Activated naive CD8-positive, alpha-beta T cell treated with anti-CD3 and anti-CD28 coated beads for 36 hours (primary cell): ENCODE measurements around the gene DRD3. TPM values are rescaled to one million over a fixed set of nuclear protein-coding genes. Genes with fewer than 3 reads are reported as not detected.

Experiments
- DNase-seq: peaks from one replicate; pipeline ENCODE4 v3.0.0; 2021
- H3K27ac Mint-ChIP-seq: one replicate; pipeline ENCODE4 v1.8.0; 2022; ENCODE audit warnings: mild to moderate bottlenecking, moderate library complexity, mixed read lengths
- H3K27me3 Mint-ChIP-seq: one replicate; pipeline ENCODE4 v1.8.0; 2022; ENCODE audit warnings: mild to moderate bottlenecking, mixed read lengths
- H3K36me3 Mint-ChIP-seq: one replicate; pipeline ENCODE4 v1.8.0; 2021; ENCODE audit warnings: mild to moderate bottlenecking, mixed read lengths
- H3K4me1 Mint-ChIP-seq: one replicate; pipeline ENCODE4 v1.8.0; 2021; ENCODE audit warnings: mixed read lengths
- H3K4me3 Mint-ChIP-seq: one replicate; pipeline ENCODE4 v1.8.0; 2022; ENCODE audit warnings: mild to moderate bottlenecking, moderate library complexity, mixed read lengths
- H3K9me3 Mint-ChIP-seq: one replicate; pipeline ENCODE4 v1.8.0; 2022; ENCODE audit warnings: mixed read lengths
- total RNA-seq, 2 experiments: library from RNA; stranded (reverse); gene quantifications; one replicate each; pipeline ENCODE4 v1.2.3, GENCODE V29; 2021

DRD3 gene
- total RNA-seq, result not detected

DNA sequence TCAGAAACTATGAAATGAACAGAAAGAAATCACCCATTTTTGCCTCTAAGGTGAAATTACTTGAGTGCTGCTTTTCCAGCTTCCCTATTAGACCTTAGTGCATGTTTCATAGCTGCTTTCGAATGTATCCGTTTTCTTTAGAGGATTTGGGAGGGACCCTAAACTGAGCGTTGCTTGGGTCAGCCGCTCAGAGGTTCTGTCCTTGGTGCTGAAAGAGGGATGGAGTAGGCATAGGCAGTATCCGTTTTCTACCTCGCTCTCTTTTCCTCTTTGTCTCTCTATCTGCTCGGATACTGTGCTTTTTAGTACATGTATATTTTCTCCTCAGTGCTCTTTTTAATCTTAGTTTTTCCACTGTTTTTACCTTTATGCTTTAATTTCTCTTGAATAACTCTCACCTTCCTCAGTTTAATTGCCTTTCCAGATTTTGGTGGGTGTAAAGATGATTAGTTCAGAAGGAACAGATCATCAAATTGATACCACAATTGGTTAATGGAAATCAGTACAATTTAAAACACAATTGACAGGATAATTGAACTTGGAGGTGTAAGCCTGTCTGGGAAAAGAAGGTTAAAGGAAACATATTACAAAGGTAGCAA is at the start of gene DRD3:
TSS of gene DRD3 (minus strand) at position 283 of the 599 bp plus-strand sequence. CDS start 7,060 bp downstream, outside the sequence.
- peaks cover 3% of the 10 kb centered on the region for H3K27me3 Mint-ChIP-seq
- H3K4me3 Mint-ChIP-seq, result no peak within 1 kb of the TSS
- peaks cover 5% of the 10 kb centered on the region for H3K9me3 Mint-ChIP-seq
- peak; percentile 12 for DNase-seq
- H3K36me3 Mint-ChIP-seq, result no peaks in the 10 kb centered on the region
- H3K27ac Mint-ChIP-seq, result no peak within 1 kb of the TSS
- H3K4me1 Mint-ChIP-seq, result peaks cover 4% of the 10 kb centered on the region

DNA sequence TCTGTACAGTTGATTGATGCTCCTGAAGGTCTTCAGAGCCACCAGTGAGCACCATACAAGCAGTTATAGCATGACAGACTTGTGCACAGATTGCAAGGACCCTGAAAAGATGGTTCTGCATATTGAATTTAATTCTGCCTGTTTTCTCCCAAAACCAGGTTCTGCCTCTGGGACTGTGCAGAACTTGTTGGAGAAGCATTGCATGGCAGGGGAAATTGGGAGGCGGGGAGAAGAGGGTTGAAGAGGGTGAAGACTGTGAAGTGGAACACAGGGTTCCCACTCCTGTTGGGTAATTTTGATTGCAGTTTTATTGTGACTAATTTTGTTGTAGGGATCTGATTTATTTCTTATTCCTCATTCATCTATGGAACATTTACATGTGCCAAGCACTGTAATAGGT is 48.2 kb upstream of the DRD3 start:
- Mint-ChIP-seq H3K36me3 (peaks cover 65% of the 10 kb centered on the region), H3K27me3 (no peaks in the 10 kb centered on the region), H3K27ac (peak overlapping the region; percentile 93), H3K4me3 (no peak overlapping the region), H3K4me1 (peaks cover 86% of the 10 kb centered on the region), H3K9me3 (peaks cover 36% of the 10 kb centered on the region)
- DNase-seq, result no peak

DNA sequence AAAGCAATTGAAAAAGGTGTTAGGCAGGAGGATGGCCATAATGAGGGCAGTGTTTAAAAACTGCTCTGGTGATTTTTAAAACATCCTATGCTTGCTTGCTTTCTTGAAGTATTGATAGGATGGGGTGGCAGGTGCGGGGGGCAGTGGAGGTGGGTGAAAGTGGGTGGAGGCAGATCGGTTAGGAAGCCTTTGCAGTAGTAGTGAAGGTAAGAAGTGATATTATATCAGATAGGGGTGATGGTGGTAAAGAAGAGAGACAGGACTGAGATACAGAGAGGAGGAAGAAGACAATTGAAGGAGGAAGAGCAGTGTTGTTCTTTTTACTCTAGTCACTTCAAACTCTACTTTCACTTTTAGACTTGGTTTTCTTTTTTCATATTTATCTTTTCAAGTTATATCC is 47.5 kb upstream of the DRD3 start:
- Mint-ChIP-seq H3K27ac (peak overlapping the region; percentile 93), H3K36me3 (peaks cover 67% of the 10 kb centered on the region), H3K4me3 (peak overlapping the region; percentile 64), H3K9me3 (peaks cover 38% of the 10 kb centered on the region), H3K4me1 (peaks cover 86% of the 10 kb centered on the region), H3K27me3 (no peaks in the 10 kb centered on the region)
- DNase-seq, result no peak

DNA sequence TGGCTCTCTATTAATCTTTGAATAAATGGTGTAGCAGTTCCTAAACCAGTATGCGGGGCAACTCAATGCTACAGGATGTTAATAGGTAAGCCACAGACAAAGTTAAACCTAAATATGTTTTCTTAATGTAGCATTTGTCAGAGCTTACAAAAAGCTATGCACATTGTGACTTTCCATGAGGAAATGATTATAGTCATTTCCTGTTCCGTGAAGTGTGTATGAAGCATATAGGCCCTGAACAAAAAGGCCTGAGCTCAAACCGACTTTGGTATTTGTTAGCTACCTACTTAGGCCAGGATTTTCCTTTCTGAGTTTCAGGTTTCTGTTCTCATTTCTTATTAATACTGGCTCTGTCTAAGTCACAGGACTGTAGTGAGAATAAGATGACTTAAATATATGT is 44.3 kb upstream of the DRD3 start:
- H3K4me3 Mint-ChIP-seq, result peak overlapping the region; percentile 35
- peaks cover 85% of the 10 kb centered on the region for H3K4me1 Mint-ChIP-seq
- H3K9me3 Mint-ChIP-seq, result peaks cover 39% of the 10 kb centered on the region
- peak overlapping the region; percentile 93 for H3K27ac Mint-ChIP-seq
- DNase-seq, result peak; percentile 17
- no peaks in the 10 kb centered on the region for H3K27me3 Mint-ChIP-seq
- H3K36me3 Mint-ChIP-seq, result peaks cover 74% of the 10 kb centered on the region

DNA sequence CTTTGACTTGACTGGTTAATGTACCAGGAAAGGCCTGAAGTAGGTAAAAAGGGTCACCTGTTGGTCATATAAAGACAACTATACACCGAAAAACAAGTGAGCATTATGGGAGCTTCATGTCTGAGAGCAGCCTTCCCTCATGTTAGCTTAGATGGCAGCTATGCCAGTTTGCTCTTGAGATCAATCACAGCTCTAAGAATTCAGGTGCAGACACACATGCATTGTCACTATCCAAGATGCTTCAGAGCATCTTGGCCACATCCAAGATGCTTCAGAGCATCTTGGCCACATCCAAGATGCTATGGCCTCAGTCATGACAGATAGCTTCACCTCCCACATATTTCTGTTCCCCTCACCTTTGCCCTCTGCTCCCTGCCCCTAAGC is 43.0 kb upstream of the DRD3 start:
- no peak for DNase-seq
- Mint-ChIP-seq H3K27me3 (no peaks in the 10 kb centered on the region), H3K4me1 (peaks cover 73% of the 10 kb centered on the region), H3K4me3 (no peak overlapping the region), H3K36me3 (peaks cover 63% of the 10 kb centered on the region), H3K9me3 (peaks cover 33% of the 10 kb centered on the region), H3K27ac (peak overlapping the region; percentile 93)

DNA sequence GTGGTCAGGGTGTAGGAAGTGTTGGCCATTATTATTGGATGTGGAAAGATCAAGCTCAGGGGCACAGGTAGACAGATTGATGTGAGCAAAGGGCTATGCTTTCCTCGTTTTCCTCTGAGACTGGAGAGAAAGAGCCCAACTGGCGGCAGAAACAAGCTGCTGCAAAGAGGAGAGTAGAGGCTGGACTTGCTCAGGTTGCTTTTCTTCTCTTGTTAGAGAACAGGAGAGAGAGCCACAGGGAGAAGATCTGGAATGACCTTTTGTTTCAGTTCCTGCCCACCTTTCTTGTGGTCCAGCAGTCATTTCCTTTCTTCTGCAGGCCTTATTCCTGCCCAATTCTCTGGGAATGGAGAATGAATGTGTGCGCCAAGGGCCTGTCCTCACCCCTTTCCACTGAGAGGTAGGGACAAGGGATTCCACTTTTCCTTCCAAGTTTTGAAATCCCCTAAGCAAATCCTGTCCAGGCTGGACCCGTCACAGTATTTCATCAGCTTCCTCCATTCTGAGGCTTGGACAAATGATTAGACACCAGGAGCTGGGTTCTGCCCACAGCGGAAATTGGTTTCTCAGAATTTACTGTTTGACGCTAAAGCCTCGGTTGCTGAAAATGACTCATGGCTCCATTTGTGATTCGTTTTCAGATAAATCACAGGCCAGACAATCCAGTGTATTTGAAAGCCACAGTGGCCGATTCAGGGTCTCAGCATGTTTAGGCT is 42.5 kb upstream of the DRD3 start:
- Mint-ChIP-seq H3K27ac (peak overlapping the region; percentile 93), H3K27me3 (no peaks in the 10 kb centered on the region), H3K36me3 (peaks cover 59% of the 10 kb centered on the region), H3K4me3 (peak overlapping the region; percentile 9), H3K4me1 (peaks cover 69% of the 10 kb centered on the region), H3K9me3 (peaks cover 31% of the 10 kb centered on the region)
- peak; percentile 56 for DNase-seq

DNA sequence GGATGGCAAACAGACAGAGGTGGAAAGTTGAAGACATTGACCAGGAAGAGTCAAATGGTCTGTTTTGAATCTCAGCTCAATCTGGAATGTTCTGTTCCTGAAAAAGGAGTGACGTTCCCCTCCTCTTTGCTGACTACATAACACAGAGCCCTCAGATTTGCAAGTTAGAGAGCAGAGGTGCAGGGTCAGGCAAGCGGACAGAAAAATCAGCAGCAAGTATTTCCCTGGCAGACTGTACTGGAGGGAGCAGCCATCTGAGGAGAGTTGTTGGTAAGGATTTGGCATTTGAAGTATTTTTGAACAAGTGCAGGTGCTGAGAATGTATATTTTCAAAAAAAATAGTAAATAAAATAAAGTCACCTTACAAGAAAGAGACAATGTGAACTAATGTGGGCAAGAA is 40.9 kb upstream of the DRD3 start:
- DNase-seq, result no peak
- Mint-ChIP-seq H3K36me3 (peaks cover 43% of the 10 kb centered on the region), H3K27ac (peak overlapping the region; percentile 76), H3K4me1 (peaks cover 54% of the 10 kb centered on the region), H3K9me3 (peaks cover 17% of the 10 kb centered on the region), H3K27me3 (no peaks in the 10 kb centered on the region), H3K4me3 (no peak overlapping the region)

DNA sequence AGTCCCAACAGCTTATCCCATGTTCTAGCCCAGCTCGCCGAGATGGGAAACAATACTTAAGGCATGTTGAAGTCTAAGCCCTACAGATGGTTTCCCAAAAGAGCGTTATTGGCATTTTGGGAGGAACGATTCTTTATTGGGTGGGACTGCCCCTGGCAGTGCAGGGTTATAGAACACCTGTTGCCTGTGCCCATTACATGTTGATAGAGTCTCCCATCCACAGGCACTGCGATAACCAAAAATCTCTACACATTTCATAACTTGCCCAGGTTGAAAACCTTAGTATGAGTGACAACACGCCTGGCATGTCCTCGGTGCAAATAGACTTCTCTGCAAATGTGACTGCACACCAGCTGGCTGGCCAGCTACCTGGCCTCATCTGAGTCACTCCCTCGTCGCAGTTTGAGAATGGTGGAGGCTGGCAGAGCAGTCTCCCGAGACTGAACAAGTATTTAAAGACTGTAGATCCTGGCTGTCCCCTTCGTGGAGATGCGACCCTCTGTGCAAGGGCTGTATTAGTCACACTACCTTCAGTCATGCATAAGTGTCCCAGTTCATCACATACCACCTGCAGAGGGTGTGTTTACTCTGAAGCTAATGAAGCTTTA is 39.8 kb upstream of the DRD3 start:
- no peak for DNase-seq
- H3K4me3 Mint-ChIP-seq, result no peak overlapping the region

DNA sequence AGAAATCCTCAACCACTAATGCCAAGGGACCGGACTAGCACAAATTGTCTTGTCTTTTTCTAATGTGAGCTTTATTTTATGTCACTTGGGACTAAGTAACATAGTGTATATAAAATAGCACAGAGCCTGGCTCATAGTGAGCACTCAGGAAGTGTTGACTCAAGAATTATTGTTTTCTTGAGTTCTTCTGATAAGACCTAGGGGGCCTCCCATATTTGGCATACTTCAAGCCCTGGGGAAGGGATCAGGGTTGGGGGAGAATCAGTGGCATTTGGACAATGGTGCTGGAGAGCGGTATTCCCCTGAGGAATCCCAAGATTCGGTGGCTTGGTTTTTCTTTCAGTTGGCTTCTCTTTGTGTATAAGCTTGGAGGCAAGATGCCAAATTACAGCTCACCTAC is 39.2 kb upstream of the DRD3 start:
- Mint-ChIP-seq H3K4me1 (peaks cover 46% of the 10 kb centered on the region), H3K27me3 (no peaks in the 10 kb centered on the region), H3K9me3 (peaks cover 7% of the 10 kb centered on the region), H3K4me3 (no peak overlapping the region), H3K27ac (no peak overlapping the region), H3K36me3 (peaks cover 29% of the 10 kb centered on the region)
- no peak for DNase-seq

More for the DNA sequence above, 39.8 kb upstream of the DRD3 start:
- Mint-ChIP-seq H3K27me3 (no peaks in the 10 kb centered on the region), H3K4me1 (peaks cover 44% of the 10 kb centered on the region), H3K27ac (peak overlapping the region; percentile 19), H3K36me3 (peaks cover 34% of the 10 kb centered on the region), H3K9me3 (peaks cover 8% of the 10 kb centered on the region)

DNA sequence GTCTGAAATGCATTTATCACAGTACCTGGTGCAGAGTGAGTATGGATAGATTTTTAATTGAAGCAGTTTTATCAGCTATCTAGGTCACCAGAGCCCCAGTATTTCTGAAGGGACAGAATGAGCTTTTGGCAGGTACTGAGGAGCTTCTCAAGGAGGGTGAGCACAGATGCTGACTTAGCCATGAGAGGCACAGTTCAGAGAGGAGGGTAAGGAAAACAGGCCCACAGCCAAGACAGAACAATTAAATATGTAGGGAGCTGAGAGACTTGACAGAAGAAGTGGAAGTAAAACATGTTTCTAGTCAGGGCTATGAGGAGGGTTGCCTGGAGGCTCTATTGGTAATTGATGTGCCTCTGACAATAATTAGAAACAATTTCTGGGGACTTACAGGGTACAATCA is 38.4 kb upstream of the DRD3 start:
- Mint-ChIP-seq H3K27ac (no peak overlapping the region), H3K27me3 (no peaks in the 10 kb centered on the region), H3K4me1 (peaks cover 47% of the 10 kb centered on the region), H3K9me3 (peaks cover 8% of the 10 kb centered on the region), H3K4me3 (no peak overlapping the region), H3K36me3 (peaks cover 27% of the 10 kb centered on the region)
- DNase-seq, result no peak

DNA sequence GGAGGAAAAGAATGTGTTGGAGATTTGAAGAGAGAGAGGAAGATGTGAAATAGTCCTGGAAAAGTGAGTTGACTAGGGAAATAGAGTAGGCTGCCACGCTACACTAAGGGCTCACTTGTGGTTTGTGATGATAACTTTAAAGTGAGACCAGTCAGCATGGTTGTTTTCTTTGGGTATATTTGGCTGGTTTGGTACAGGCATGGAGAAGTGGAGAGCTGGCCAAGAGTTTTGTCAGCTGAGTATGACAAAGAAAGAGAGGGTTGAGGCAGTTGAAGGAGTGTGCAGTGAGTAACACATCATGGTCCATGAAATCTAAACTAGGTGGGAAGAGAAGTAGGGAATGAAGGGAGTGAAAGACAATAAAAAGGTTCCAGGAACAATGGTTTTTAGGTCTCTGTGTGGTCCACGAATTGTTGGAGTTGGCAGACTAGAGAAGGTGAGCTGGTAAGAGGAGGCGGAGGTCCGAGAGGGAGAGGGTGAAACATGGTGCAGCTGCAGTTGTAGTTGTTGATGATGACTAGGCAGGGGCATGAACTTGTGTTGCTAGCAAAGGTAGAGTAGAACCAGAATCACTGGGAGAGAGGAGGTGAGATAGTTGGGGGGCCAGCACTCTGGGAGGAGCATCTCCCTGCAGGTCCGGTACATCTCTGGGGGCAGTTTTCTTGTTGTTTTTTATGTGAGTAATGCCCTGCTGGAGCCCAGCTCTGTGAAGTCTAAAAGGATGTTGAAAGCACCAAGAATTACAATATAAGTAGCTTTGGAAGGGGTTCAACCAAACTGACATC is 37.5 kb upstream of the DRD3 start:
- no peak overlapping the region for H3K4me3 Mint-ChIP-seq
- H3K9me3 Mint-ChIP-seq, result peaks cover 5% of the 10 kb centered on the region
- no peak overlapping the region for H3K27ac Mint-ChIP-seq
- no peaks in the 10 kb centered on the region for H3K27me3 Mint-ChIP-seq
- H3K4me1 Mint-ChIP-seq, result peaks cover 46% of the 10 kb centered on the region
- DNase-seq, result no peak
- peaks cover 19% of the 10 kb centered on the region for H3K36me3 Mint-ChIP-seq

DNA sequence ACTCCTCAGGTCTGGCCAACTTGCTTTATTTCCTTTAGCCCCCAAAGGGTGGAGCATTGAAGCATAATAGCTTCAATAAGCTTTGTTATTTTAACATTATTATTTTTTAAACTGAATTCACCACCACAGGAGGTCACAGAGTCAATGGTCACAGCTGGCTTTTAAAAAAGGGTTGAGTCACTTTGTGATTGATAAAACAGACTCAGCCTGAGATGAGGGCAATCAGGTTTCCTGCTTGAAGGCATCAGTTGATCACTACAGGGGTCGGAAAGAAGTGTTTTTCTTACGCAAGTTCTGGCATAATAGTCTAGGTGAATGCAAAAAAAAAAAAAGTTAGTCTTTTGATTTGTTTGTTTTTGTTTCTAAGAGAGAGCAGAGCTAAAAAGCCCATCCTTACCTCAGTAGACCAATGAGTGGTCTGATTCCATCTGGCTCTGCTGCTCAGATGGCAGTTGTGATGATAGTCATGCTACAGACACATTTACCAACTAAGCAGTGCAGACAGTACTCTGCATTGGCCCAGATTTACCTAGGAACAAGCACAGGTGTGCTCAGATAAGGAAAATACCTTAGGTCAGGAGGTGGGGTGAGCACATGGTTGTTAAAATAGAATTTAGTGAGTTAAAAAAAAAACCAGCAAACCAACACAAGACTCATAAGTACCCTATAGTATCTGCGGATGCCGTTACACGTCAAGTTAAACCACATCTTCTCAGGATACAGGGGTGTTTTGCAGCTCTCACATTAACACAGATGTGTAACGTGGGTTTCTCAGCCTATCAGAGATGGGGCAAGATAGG is 35.9 kb upstream of the DRD3 start:
- Mint-ChIP-seq H3K27ac (no peak overlapping the region), H3K9me3 (peaks cover 4% of the 10 kb centered on the region), H3K4me1 (peaks cover 32% of the 10 kb centered on the region), H3K4me3 (no peak overlapping the region), H3K36me3 (peaks cover 8% of the 10 kb centered on the region), H3K27me3 (no peaks in the 10 kb centered on the region)
- peak; percentile 38 for DNase-seq

DNA sequence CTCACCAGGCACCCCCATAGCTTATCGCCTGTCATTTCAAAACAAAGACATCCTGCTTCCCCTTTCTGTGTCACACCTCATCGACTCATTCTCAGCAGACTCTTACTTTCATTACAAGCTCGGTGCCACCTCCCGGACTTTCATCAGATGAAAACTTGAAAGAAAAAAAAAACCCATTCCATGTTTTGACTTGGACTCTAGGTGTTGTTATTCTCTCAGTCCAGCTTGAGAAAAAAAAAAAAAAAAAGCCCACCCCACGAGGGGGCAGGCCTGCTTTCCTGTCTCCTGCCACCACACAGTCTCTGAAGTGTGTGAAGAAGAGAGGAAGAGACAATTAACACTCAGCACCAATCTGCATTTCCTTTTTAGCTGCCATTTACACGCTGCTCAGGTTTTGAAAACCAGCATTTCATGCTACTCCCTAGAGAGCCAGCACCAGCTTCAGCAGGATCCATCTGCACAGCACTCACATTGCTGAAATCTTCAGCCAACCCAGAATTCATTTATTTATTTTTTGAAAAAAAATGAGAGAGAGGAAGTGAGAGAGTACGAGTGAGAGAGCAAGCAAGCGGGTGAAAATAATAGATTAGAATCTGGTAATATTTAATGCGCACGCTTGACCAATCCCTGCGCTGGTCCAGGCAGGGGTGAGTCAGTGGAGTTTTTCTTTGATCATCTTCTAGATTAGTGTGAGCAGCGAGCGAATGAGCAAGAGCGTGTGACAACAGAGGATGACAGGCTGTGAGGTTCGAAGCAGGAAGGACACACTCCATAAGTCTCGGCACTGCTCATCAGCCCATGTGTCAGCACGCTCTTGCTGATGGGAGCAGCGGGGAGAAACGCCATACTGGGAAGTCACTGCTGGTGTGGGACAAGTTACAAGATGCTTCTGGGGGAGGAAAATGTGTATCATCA is 35.0 kb upstream of the DRD3 start:
- no peaks in the 10 kb centered on the region for H3K27me3 Mint-ChIP-seq
- peaks cover 25% of the 10 kb centered on the region for H3K4me1 Mint-ChIP-seq
- DNase-seq, result peak; percentile 79
- H3K36me3 Mint-ChIP-seq, result peaks cover 3% of the 10 kb centered on the region
- no peak overlapping the region for H3K27ac Mint-ChIP-seq
- H3K4me3 Mint-ChIP-seq, result no peak overlapping the region
- peaks cover 4% of the 10 kb centered on the region for H3K9me3 Mint-ChIP-seq

DNA sequence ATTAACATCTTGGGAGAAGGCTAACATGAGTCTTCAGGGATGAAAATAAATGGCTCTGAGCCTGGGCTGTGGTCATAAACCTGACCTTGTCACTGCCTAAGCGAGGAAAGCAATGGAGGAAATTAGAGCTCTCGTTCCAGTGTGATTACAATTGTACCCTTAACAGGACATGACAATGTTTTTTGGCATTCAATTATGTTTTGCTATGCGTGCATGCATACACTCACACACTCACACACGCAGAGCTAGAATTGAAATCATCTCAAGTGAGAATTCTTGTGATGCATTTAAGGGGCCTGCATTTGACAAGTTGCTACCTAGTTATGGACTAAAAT is 34.4 kb upstream of the DRD3 start:
- DNase-seq, result no peak
- no peak overlapping the region for H3K27ac Mint-ChIP-seq

More for the DNA sequence above, 34.4 kb upstream of the DRD3 start:
- Mint-ChIP-seq H3K27me3 (no peaks in the 10 kb centered on the region), H3K4me3 (no peak overlapping the region), H3K4me1 (peaks cover 24% of the 10 kb centered on the region), H3K36me3 (no peaks in the 10 kb centered on the region), H3K9me3 (peaks cover 4% of the 10 kb centered on the region)
